ENCODE data around the gene ZNF555. TPM values are rescaled to one million over a fixed set of nuclear protein-coding genes. Genes with fewer than 3 reads are reported as not detected.

ZNF555 gene
- total RNA-seq, 2 experiments from 2014 or later: 2.3 to 2.4 TPM

- Mint-ChIP-seq H3K4me3 (peak within 1 kb of the TSS; percentile 90), H3K27me3 (no peaks in the 10 kb centered on the region), H3K27ac (no peak within 1 kb of the TSS), H3K9me3 (no peaks in the 10 kb centered on the region), H3K36me3 (ENCODE audit: low read depth) (peaks cover 4% of the 10 kb centered on the region), H3K4me1 (ENCODE audit: low read depth) (peaks cover 8% of the 10 kb centered on the region)
- POLR2A ChIA-PET: interaction anchor here (0.6 to 2.3 kb wide), 2 partner anchors 21 to 992 kb away, joined by 3 to 12 read pairs; partner anchors contain the start of gene ZNF555
- peak within 1 kb of the TSS; percentile 69 for H3K4me3 ChIP-seq (ENCODE audit: low read length)
- H3K4me1 ChIP-seq (ENCODE audit: insufficient read depth, low read length): peaks cover 17% of the 10 kb centered on the region
- H3K27ac ChIP-seq (ENCODE audit: low read depth in 1 of 2, low read length in 2 of 2): no peak within 1 kb of the TSS
- peak; percentile 96 to 99 (median 98) for DNase-seq
- H3K9me3 ChIP-seq (ENCODE audit: control insufficient read depth in 1 of 2, insufficient read depth in 1 of 2, low read length in 2 of 2): no peaks in the 10 kb centered on the region
- no peaks in the 10 kb centered on the region for H3K27me3 ChIP-seq (ENCODE audit: control insufficient read depth in 1 of 2, insufficient read depth in 2 of 2, low read length in 2 of 2)
- intact Hi-C loops (cut with DNase I, micrococcal nuclease): loop anchor here (1.0 to 5.0 kb wide), 6 partner anchors 19 to 54 kb away; partner anchors contain the start of genes THOP1 (in 2 of the 2) and ZNF555 (in 1 of the 2)
- no peaks in the 10 kb centered on the region for H3K36me3 ChIP-seq (ENCODE audit: insufficient read depth, low read length)
- CTCF ChIA-PET: interaction anchor here (0.6 to 2.3 kb wide), 12 partner anchors 9 to 171 kb away, joined by 3 to 11 read pairs (median 3); partner anchors contain the start of genes SGTA, THOP1, ZNF555 and ZNF57
- peak; percentile 97 for TF ChIP-seq CTCF (IDR thresholded peaks at IDR 0.05)
- peak; percentile 99 for ATAC-seq (ENCODE audit: poor library complexity)
Measured at GRCh38 chr19:2819540-2820111, 21.6 kb upstream of the ZNF555 start, which contains the start of gene ZNF554. ZNF554 (plus strand) TSS chr19:2819868; CDS start chr19:2820072, 204 bp downstream.

GRCh38 chr19:2820112-2820702 lies 21.1 kb upstream of the ZNF555 start:
- no peak for TF ChIP-seq CTCF (IDR thresholded peaks at IDR 0.05)
- H3K27me3 Mint-ChIP-seq: no peaks in the 10 kb centered on the region
- CTCF ChIA-PET: interaction anchor here (0.7 to 2.3 kb wide), 6 partner anchors 21 to 131 kb away, joined by 3 to 11 read pairs (median 4); partner anchors contain the start of genes SGTA, THOP1 and ZNF555
- DNase-seq (peak in 1 of 14 experiments; percentile 15), ATAC-seq (ENCODE audit: poor library complexity) (peak; percentile 5)
- H3K9me3 Mint-ChIP-seq: no peaks in the 10 kb centered on the region
- H3K4me3 Mint-ChIP-seq: peak overlapping the region; percentile 84
- POLR2A ChIA-PET: interaction anchor here (2.3 kb wide), 1 partner anchor 21 kb away, joined by 12 read pairs; the partner anchor contains the start of gene ZNF555
- H3K4me1 Mint-ChIP-seq (ENCODE audit: low read depth): peaks cover 8% of the 10 kb centered on the region
- H3K36me3 Mint-ChIP-seq (ENCODE audit: low read depth): peaks cover 6% of the 10 kb centered on the region
- H3K4me3 ChIP-seq (ENCODE audit: low read length): peak overlapping the region; percentile 69
- H3K27me3 ChIP-seq (ENCODE audit: control insufficient read depth in 1 of 2, insufficient read depth in 2 of 2, low read length in 2 of 2): no peaks in the 10 kb centered on the region
- H3K27ac Mint-ChIP-seq: no peak overlapping the region
- no peaks in the 10 kb centered on the region for H3K9me3 ChIP-seq (ENCODE audit: control insufficient read depth in 1 of 2, insufficient read depth in 1 of 2, low read length in 2 of 2)
- no peaks in the 10 kb centered on the region for H3K36me3 ChIP-seq (ENCODE audit: insufficient read depth, low read length)
- peaks cover 17% of the 10 kb centered on the region for H3K4me1 ChIP-seq (ENCODE audit: insufficient read depth, low read length)
- no peak overlapping the region for H3K27ac ChIP-seq (ENCODE audit: low read depth in 1 of 2, low read length in 2 of 2)
- intact Hi-C loops (cut with DNase I, micrococcal nuclease): loop anchor here (2.0 kb wide), 2 partner anchors 19 to 21 kb away; partner anchors contain the start of gene ZNF555 (in 1 of the 2)

GRCh38 chr19:2822846-2823245 lies 18.4 kb upstream of the ZNF555 start:
- intact Hi-C loops (cut with DNase I, micrococcal nuclease): no loop called here
- no peak for TF ChIP-seq CTCF (IDR thresholded peaks at IDR 0.05)
- Mint-ChIP-seq H3K9me3 (no peaks in the 10 kb centered on the region), H3K36me3 (ENCODE audit: low read depth) (peaks cover 30% of the 10 kb centered on the region), H3K4me3 (no peak overlapping the region), H3K27me3 (no peaks in the 10 kb centered on the region), H3K4me1 (ENCODE audit: low read depth) (peaks cover 8% of the 10 kb centered on the region), H3K27ac (no peak overlapping the region)
- DNase-seq (no peak), ATAC-seq (ENCODE audit: poor library complexity) (no peak)
- Histone ChIP-seq H3K9me3 (ENCODE audit: control insufficient read depth in 1 of 2, insufficient read depth in 1 of 2, low read length in 2 of 2) (no peaks in the 10 kb centered on the region), H3K27me3 (ENCODE audit: control insufficient read depth in 1 of 2, insufficient read depth in 2 of 2, low read length in 2 of 2) (no peaks in the 10 kb centered on the region), H3K36me3 (ENCODE audit: insufficient read depth, low read length) (peaks cover 4% of the 10 kb centered on the region), H3K4me1 (ENCODE audit: insufficient read depth, low read length) (peaks cover 17% of the 10 kb centered on the region), H3K4me3 (ENCODE audit: low read length) (no peak overlapping the region), H3K27ac (ENCODE audit: low read depth in 1 of 2, low read length in 2 of 2) (no peak overlapping the region)
- ChIA-PET POLR2A (interaction anchor here (1.5 kb wide), 1 partner anchor 18 kb away, joined by 4 read pairs; the partner anchor contains the start of gene ZNF555), CTCF (no interaction called here)
